ENCODE results near the gene ZNF888. TPM values are rescaled to one million over a fixed set of nuclear protein-coding genes. Genes with fewer than 3 reads are reported as not detected.
A peak's percentile ranks its signal among the peaks of the same experiment; 100 is the strongest.
"Not testable (repeated sequence)": the region's sequence is repeated elsewhere in the genome, so short reads cannot be mapped to it uniquely, and the experiment has no call there.

The ZNF888 gene
- total RNA-seq, 2 experiments from 2014 or later, result 8.5 to 9.0 TPM

DNA sequence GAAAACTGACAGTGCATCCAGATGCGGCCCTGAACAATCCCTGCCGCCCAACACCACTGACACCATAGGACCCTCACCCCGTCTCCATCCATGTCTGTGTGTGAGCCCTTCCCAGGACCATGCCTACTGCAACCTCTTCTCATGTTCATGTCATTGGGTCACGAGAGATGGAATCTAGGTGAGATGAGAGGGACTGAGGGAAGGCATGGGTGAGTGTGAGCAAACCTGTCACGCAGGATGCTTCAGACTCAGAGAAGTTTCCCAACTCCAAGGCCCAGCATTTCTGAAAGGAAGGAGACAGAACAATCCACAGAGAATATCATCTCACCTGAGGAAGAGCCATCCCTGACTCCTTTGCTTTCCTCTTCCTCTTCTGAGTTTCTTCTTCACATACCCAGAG lies 5.7 kb downstream of the ZNF888 start:
- no peaks in the 10 kb centered on the region for H4K20me1 ChIP-seq (ENCODE audit: insufficient read depth, low read length)
- CTCF ChIA-PET (ENCODE audit: unreplicated experiment), result no interaction called here
- BruUV-seq (replicated peaks), result no TSS peak

GRCh38 chr19:52910648-52911047 lies 12.6 kb downstream of the ZNF888 start:
- Histone ChIP-seq H3K36me3 (ENCODE audit: insufficient read depth, low read length) (peaks cover 78% of the 10 kb centered on the region), H3K79me2 (ENCODE audit: insufficient read depth, low read depth, low read length) (no peaks in the 10 kb centered on the region), H3K4me1 (ENCODE audit: insufficient read depth, low read length, poor library complexity, severe bottlenecking) (no peaks in the 10 kb centered on the region), H3K4me2 (ENCODE audit: low read length) (no peak overlapping the region), H3K4me3 (ENCODE audit: low read depth, low read length, poor library complexity, severe bottlenecking) (no peak overlapping the region), H4K20me1 (ENCODE audit: insufficient read depth, low read length) (no peaks in the 10 kb centered on the region), H2AFZ (ENCODE audit: low read length) (no peak overlapping the region), H3K27ac (ENCODE audit: low read depth, low read length, poor library complexity, severe bottlenecking) (no peak overlapping the region), H3K9me2 (ENCODE audit: insufficient read depth, low read length) (no peaks in the 10 kb centered on the region), H3K9me3 (ENCODE audit: low read length) (peaks cover 3% of the 10 kb centered on the region; the same call in 1 of the 2 replicates)
- TF ChIP-seq, protein P1, sequence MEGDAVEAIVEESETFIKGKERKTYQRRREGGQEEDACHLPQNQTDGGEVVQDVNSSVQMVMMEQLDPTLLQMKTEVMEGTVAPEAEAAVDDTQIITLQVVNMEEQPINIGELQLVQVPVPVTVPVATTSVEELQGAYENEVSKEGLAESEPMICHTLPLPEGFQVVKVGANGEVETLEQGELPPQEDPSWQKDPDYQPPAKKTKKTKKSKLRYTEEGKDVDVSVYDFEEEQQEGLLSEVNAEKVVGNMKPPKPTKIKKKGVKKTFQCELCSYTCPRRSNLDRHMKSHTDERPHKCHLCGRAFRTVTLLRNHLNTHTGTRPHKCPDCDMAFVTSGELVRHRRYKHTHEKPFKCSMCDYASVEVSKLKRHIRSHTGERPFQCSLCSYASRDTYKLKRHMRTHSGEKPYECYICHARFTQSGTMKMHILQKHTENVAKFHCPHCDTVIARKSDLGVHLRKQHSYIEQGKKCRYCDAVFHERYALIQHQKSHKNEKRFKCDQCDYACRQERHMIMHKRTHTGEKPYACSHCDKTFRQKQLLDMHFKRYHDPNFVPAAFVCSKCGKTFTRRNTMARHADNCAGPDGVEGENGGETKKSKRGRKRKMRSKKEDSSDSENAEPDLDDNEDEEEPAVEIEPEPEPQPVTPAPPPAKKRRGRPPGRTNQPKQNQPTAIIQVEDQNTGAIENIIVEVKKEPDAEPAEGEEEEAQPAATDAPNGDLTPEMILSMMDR (conservative IDR thresholded peaks at IDR 0.05; ENCODE audit: low read length), result no peak
- TF ChIP-seq EZH2phosphoT487 (IDR thresholded peaks at IDR 0.05; ENCODE audit: borderline replicate concordance, low read depth, low read length), result no peak
- intact Hi-C loops (cut with micrococcal nuclease; ENCODE audit: unreplicated experiment), result no loop called here
- POLR2A ChIA-PET, result interaction anchor here (0.7 kb wide), 1 partner anchor 58 kb away, joined by 3 read pairs; no protein-coding TSS in a partner anchor
- no TSS peak for BruUV-seq (replicated peaks)
- DNase-seq (ENCODE audit: low spot score), result no peak
- CTCF ChIA-PET (ENCODE audit: unreplicated experiment), result no interaction called here

More for the DNA sequence above, 5.7 kb downstream of the ZNF888 start:
- peaks cover 11% of the 10 kb centered on the region for H3K4me1 ChIP-seq (ENCODE audit: insufficient read depth, low read length, poor library complexity, severe bottlenecking)
- peaks cover 53% of the 10 kb centered on the region for H3K36me3 ChIP-seq (ENCODE audit: insufficient read depth, low read length)
- peaks cover 7% of the 10 kb centered on the region; the same call in 1 of the 2 replicates for H3K79me2 ChIP-seq (ENCODE audit: insufficient read depth, low read depth, low read length)
- no peak overlapping the region for H3K4me3 ChIP-seq (ENCODE audit: low read depth, low read length, poor library complexity, severe bottlenecking)
- no peak overlapping the region for H3K4me2 ChIP-seq (ENCODE audit: low read length)
- no peaks in the 10 kb centered on the region for H3K9me3 ChIP-seq (ENCODE audit: low read length)
- H3K27ac ChIP-seq (ENCODE audit: low read depth, low read length, poor library complexity, severe bottlenecking), result no peak overlapping the region
- no peak overlapping the region for H2AFZ ChIP-seq (ENCODE audit: low read length)
- POLR2A ChIA-PET, result no interaction called here
- intact Hi-C loops (cut with micrococcal nuclease; ENCODE audit: unreplicated experiment), result no loop called here
- H3K9me2 ChIP-seq (ENCODE audit: insufficient read depth, low read length), result no peaks in the 10 kb centered on the region
- DNase-seq (ENCODE audit: low spot score), result no peak
- no peak for TF ChIP-seq EZH2phosphoT487 (IDR thresholded peaks at IDR 0.05; ENCODE audit: borderline replicate concordance, low read depth, low read length)
- TF ChIP-seq, protein P1 (conservative IDR thresholded peaks at IDR 0.05; ENCODE audit: low read length), result no peak

GRCh38 chr19:52904052-52904780 lies 19.0 kb downstream of the ZNF888 start:
- H3K9me2 ChIP-seq (ENCODE audit: insufficient read depth, low read length); H2AFZ ChIP-seq (ENCODE audit: low read length); intact Hi-C loops (cut with micrococcal nuclease; ENCODE audit: unreplicated experiment); CTCF ChIA-PET (ENCODE audit: unreplicated experiment); H3K79me2 ChIP-seq (ENCODE audit: insufficient read depth, low read depth, low read length); H3K9me3 ChIP-seq (ENCODE audit: low read length); POLR2A ChIA-PET; BruUV-seq (replicated peaks); H3K4me3 ChIP-seq (ENCODE audit: low read depth, low read length, poor library complexity, severe bottlenecking); DNase-seq (ENCODE audit: low spot score); H4K20me1 ChIP-seq (ENCODE audit: insufficient read depth, low read length): not testable (repeated sequence)
- Histone ChIP-seq H3K36me3 (ENCODE audit: insufficient read depth, low read length) (peaks cover 38% of the 10 kb centered on the region), H3K27ac (ENCODE audit: low read depth, low read length, poor library complexity, severe bottlenecking) (peak overlapping the region; percentile 44), H3K4me2 (ENCODE audit: low read length) (peak overlapping the region; percentile 5), H3K4me1 (ENCODE audit: insufficient read depth, low read length, poor library complexity, severe bottlenecking) (peaks cover 16% of the 10 kb centered on the region)

Data from OCI-LY7 (cell line).